HG02759 (cell line): ENCODE data around the gene LMNA.
"Not testable (repeated sequence)": the region's sequence is repeated elsewhere in the genome, so short reads cannot be mapped to it uniquely, and the experiment has no call there.

ENCODE experiments used
- ATAC-seq: cut with Tn5 transposase; IDR thresholded peaks from one replicate; pipeline ENCODE4 v1.9.1; 2021; ENCODE audit warnings: mild to moderate bottlenecking, moderate library complexity; ENCODE audit not compliant: unreplicated experiment

LMNA gene

GRCh38 chr1:156114101-156114918, at the start of gene LMNA:
Gene LMNA (plus strand): TSS chr1:156114711. CDS start chr1:156114919, 208 bp downstream.
- ATAC-seq = peak; percentile 78

GRCh38 chr1:156065212-156065611, 49.3 kb upstream of the LMNA start:
- ATAC-seq = no peak

GRCh38 chr1:156065871-156066270, 48.6 kb upstream of the LMNA start:
- no peak for ATAC-seq

GRCh38 chr1:156067262-156067661, 47.2 kb upstream of the LMNA start:
- ATAC-seq = no peak

- ATAC-seq = no peak
Measured at GRCh38 chr1:156069490-156070455, 44.7 kb upstream of the LMNA start.

GRCh38 chr1:156070548-156070947, 44.0 kb upstream of the LMNA start:
- no peak for ATAC-seq

- ATAC-seq = not testable (repeated sequence)
Measured at GRCh38 chr1:156071332-156071816, 43.1 kb upstream of the LMNA start.

GRCh38 chr1:156072251-156072650, 42.3 kb upstream of the LMNA start:
- no peak for ATAC-seq

- ATAC-seq = no peak
Measured at GRCh38 chr1:156073110-156073687, 41.3 kb upstream of the LMNA start.

GRCh38 chr1:156073740-156074139, 40.8 kb upstream of the LMNA start:
- ATAC-seq = no peak

GRCh38 chr1:156074661-156075060, 39.9 kb upstream of the LMNA start:
- no peak for ATAC-seq

- ATAC-seq = no peak
Measured at GRCh38 chr1:156075162-156075561, 39.3 kb upstream of the LMNA start.

- ATAC-seq = no peak
Measured at GRCh38 chr1:156075775-156076204, 38.7 kb upstream of the LMNA start.

GRCh38 chr1:156076609-156077429, 37.7 kb upstream of the LMNA start:
- ATAC-seq = peak; percentile 57

- ATAC-seq = no peak
Measured at GRCh38 chr1:156077430-156077760, 37.1 kb upstream of the LMNA start.

- no peak for ATAC-seq
Measured at GRCh38 chr1:156078728-156079127, 35.8 kb upstream of the LMNA start.

GRCh38 chr1:156079762-156080161, 34.7 kb upstream of the LMNA start:
- no peak for ATAC-seq

- no peak for ATAC-seq
Measured at GRCh38 chr1:156080241-156080862, 34.2 kb upstream of the LMNA start.

- no peak for ATAC-seq
Measured at GRCh38 chr1:156080863-156081179, 33.7 kb upstream of the LMNA start.
